Hepatocyte (in vitro differentiated cells): ENCODE data around the gene RER1. TPM values are rescaled to one million over a fixed set of nuclear protein-coding genes. Genes with fewer than 3 reads are reported as not detected.
A peak's percentile ranks its signal among the peaks of the same experiment; 100 is the strongest.

Experiments
- DNase-seq: peaks from one replicate; pipeline ENCODE4 v3.0.0-alpha.2; 2016; ENCODE audit warnings: low spot score
- H2AFZ ChIP-seq: fragments of 200-600 bp; sonication (generic); 2 replicates; pipeline ENCODE4 v1.6.0; 2016; ENCODE audit warnings: antibody characterized with exemption, mild to moderate bottlenecking
- H3K27ac ChIP-seq: fragments of 200-600 bp; sonication (generic); 2 replicates; pipeline ENCODE4 v1.5.1; 2016; ENCODE audit warnings: mild to moderate bottlenecking
- H3K27me3 ChIP-seq: fragments of 200-600 bp; sonication (generic); 2 replicates; pipeline ENCODE4 v1.6.1; 2016
- H3K36me3 ChIP-seq: fragments of 200-600 bp; sonication (generic); replicated peaks from 2 replicates; pipeline ENCODE4 v1.5.1; 2016; ENCODE audit warnings: low read depth; ENCODE audit not compliant: insufficient read depth
- H3K4me1 ChIP-seq: fragments of 200-600 bp; sonication (generic); 2 replicates; pipeline ENCODE4 v1.5.1; 2016; ENCODE audit warnings: mild to moderate bottlenecking, moderate library complexity; ENCODE audit not compliant: insufficient read depth
- H3K4me2 ChIP-seq: fragments of 200-600 bp; sonication (generic); 2 replicates; pipeline ENCODE4 v1.6.0; 2016
- H3K4me3 ChIP-seq: fragments of 200-600 bp; sonication (generic); 2 replicates; pipeline ENCODE4 v1.5.1; 2016; ENCODE audit warnings: mild to moderate bottlenecking
- H3K79me2 ChIP-seq: fragments of 200-600 bp; sonication (generic); 2 replicates; pipeline ENCODE4 v1.6.0; 2017; ENCODE audit warnings: mild to moderate bottlenecking
- H3K9me2 ChIP-seq: fragments of 200-600 bp; sonication (generic); replicated peaks from 2 replicates; pipeline ENCODE4 v1.6.0; 2017; ENCODE audit warnings: mild to moderate bottlenecking; ENCODE audit not compliant: insufficient read depth
- H3K9me3 ChIP-seq: fragments of 200-600 bp; sonication (generic); 2 replicates; pipeline ENCODE4 v1.5.1; 2016; ENCODE audit warnings: low read depth, mild to moderate bottlenecking
- H4K20me1 ChIP-seq: fragments of 200-600 bp; sonication (generic); 2 replicates; pipeline ENCODE4 v1.6.0; 2016; ENCODE audit warnings: mild to moderate bottlenecking; ENCODE audit not compliant: insufficient read depth, poor library complexity, severe bottlenecking
- CTCF ChIP-seq: fragments of 200-600 bp; sonication (generic); IDR thresholded peaks from 2 replicates; pipeline ENCODE4 v1.5.1; 2016; ENCODE audit warnings: antibody characterized with exemption, mild to moderate bottlenecking; ENCODE audit not compliant: poor library complexity
- EZH2 ChIP-seq: fragments of 200-600 bp; sonication (generic); IDR thresholded peaks from 2 replicates; pipeline ENCODE4 v1.6.1; 2016; ENCODE audit warnings: antibody characterized with exemption, mild to moderate bottlenecking, borderline replicate concordance
- EZH2phosphoT487 ChIP-seq: fragments of 200-600 bp; sonication (generic); IDR thresholded peaks from one replicate; pipeline ENCODE4 v1.6.1; 2018; ENCODE audit warnings: antibody characterized with exemption, mild to moderate bottlenecking, low read depth, moderate library complexity; ENCODE audit not compliant: unreplicated experiment, severe bottlenecking
- WGBS: methylation state at CpG from one replicate; pipeline ENCODE4 v1.1.6; 2016; ENCODE audit warnings: low lambda C conversion rate; ENCODE audit errors: missing lambda C conversion rate; 5-methylcytosine and 5-hydroxymethylcytosine counted together
- polyA plus RNA-seq: library from polyadenylated mRNA; unstranded; fragments of >200 nt; fragmentation: Nextera tagmentation; extraction: Ambion mirVana; gene quantifications from 2 replicates; pipeline ENCODE4 v1.2.1, GENCODE V29; 2016
- total RNA-seq: library from RNA; depleted of rRNA; stranded (reverse); fragments of >200 nt; gene quantifications from 2 replicates; pipeline ENCODE4 v1.2.3, GENCODE V29; 2014

RER1 gene
- total and polyA plus RNA-seq, 2 experiments from 2014 or later = 123 to 237 TPM

- H3K36me3 ChIP-seq = no peaks in the 10 kb centered on the region
- no peaks in the 10 kb centered on the region for H3K9me3 ChIP-seq
- no peaks in the 10 kb centered on the region for H3K9me2 ChIP-seq
- no peak overlapping the region for H3K27ac ChIP-seq
- DNase-seq = no peak
- no peak overlapping the region for H3K4me3 ChIP-seq
- no peak overlapping the region for H2AFZ ChIP-seq
- no peaks in the 10 kb centered on the region for H3K27me3 ChIP-seq
- WGBS = 94% methylated on average over 22 of the region's 23 CpGs
- no peaks in the 10 kb centered on the region for H3K79me2 ChIP-seq
- H3K4me2 ChIP-seq = no peak overlapping the region
- no peaks in the 10 kb centered on the region for H3K4me1 ChIP-seq
- TF ChIP-seq EZH2 (no peak), EZH2phosphoT487 (no peak), CTCF (no peak)
- H4K20me1 ChIP-seq = no peaks in the 10 kb centered on the region
Observed at GRCh38 chr1:2379733-2380404, 11.8 kb upstream of the RER1 start.

- Histone ChIP-seq H3K4me3 (no peak overlapping the region), H3K27me3 (no peaks in the 10 kb centered on the region), H3K9me3 (no peaks in the 10 kb centered on the region), H3K79me2 (no peaks in the 10 kb centered on the region), H3K36me3 (no peaks in the 10 kb centered on the region), H3K4me1 (no peaks in the 10 kb centered on the region), H3K9me2 (no peaks in the 10 kb centered on the region), H3K27ac (no peak overlapping the region), H3K4me2 (no peak overlapping the region), H2AFZ (no peak overlapping the region), H4K20me1 (no peaks in the 10 kb centered on the region)
- TF ChIP-seq CTCF (no peak), EZH2 (no peak)
- 92% methylated on average over 32 of the region's 32 CpGs for WGBS
- DNase-seq = no peak
Observed at GRCh38 chr1:2380816-2381591, 10.6 kb upstream of the RER1 start.

- Histone ChIP-seq H4K20me1 (no peaks in the 10 kb centered on the region), H3K4me2 (no peak overlapping the region), H3K36me3 (no peaks in the 10 kb centered on the region), H3K27ac (no peak overlapping the region), H3K9me2 (no peaks in the 10 kb centered on the region), H3K9me3 (no peaks in the 10 kb centered on the region), H2AFZ (no peak overlapping the region), H3K27me3 (no peaks in the 10 kb centered on the region), H3K79me2 (no peaks in the 10 kb centered on the region), H3K4me3 (no peak overlapping the region), H3K4me1 (no peaks in the 10 kb centered on the region)
- 65% methylated on average over 28 of the region's 28 CpGs for WGBS
- peak; percentile 94 for TF ChIP-seq CTCF
- no peak for TF ChIP-seq EZH2phosphoT487
- peak; percentile 90 for DNase-seq
Observed at GRCh38 chr1:2381741-2382620, 9.7 kb upstream of the RER1 start.
